ENCODE results near the gene TYR.
"Not testable (repeated sequence)": the region's sequence is repeated elsewhere in the genome, so short reads cannot be mapped to it uniquely, and the experiment has no call there.

Gene TYR

DNA sequence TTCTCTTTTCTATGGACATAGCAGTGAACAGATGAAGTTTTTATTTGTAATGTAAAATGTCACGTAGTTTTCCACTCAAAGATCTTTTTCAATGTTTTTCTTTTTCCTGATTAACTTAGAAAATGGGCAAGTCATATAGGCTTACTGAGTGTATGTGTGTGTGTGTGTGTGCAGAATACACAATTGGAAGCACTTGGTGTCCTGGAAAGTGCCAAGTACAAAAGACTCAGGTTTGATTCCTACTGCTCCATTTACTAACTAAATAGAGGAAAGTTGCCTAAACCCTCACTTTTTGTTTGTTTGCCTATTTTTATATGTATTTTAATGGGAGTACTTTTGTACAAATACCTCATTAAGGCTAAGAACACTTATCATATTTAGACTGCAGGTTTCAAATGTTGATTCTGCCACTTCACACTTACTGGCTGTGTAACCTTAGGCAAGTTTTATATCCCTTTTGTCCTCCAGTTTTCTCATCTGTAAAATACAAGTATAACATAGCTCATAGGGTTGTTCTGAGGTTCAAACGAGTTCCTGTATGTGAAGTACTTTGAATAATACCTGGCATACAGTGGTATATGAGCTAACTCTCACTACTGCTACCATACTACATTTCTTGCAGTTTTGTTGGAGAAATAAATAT, 90.1 kb downstream of the TYR start:
- no peak for DNase-seq (ENCODE audit: extremely low read depth in 1 of 2, low read depth in 1 of 2)

DNA sequence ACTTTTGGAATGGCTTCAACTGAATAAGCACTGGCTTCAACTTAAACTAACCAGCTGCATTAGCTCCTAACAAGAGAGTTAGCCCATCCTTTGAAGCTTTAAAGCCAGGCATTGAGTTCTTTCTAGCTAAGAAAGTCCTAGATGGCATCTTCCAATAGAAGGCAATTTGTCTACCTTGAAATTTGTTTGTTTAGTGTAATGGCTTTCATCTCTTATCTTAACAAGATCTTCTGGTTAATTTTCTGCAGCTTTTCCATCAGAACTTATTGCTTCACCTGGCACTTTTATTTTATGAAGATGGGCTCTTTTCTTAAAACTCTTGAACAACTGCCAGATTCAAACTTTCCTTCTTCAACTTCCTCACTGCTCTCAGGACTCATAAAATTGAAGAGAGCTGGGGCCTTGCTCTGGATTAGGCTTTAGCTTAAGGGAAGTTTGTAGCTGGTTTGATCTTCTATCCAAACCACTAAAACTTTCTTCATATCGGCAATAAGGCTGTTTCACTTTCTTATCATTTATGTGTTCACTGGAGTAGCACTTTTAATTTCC, 94.9 kb downstream of the TYR start:
- DNase-seq (ENCODE audit: extremely low read depth in 1 of 2, low read depth in 1 of 2), result not testable (repeated sequence)

DNA sequence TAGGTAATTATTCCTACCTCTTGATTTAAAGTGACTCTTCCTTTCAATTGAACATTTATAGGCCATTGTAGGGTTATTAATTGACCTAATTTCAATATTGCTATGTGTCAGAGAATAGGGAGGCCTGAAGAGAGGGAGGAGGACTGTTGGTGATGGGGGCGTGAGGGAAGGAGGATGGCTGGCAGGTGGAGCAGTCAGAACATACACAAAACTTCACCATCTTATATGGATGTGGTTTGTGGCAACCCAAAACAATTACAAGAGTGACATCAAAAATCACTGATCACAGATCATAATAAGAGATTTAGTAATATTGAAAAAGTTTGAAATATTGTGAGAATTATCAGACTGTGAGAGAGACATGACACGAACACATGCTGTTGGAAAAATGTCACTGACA, 95.5 kb downstream of the TYR start:
- not testable (repeated sequence) for DNase-seq (ENCODE audit: extremely low read depth in 1 of 2, low read depth in 1 of 2)

DNA sequence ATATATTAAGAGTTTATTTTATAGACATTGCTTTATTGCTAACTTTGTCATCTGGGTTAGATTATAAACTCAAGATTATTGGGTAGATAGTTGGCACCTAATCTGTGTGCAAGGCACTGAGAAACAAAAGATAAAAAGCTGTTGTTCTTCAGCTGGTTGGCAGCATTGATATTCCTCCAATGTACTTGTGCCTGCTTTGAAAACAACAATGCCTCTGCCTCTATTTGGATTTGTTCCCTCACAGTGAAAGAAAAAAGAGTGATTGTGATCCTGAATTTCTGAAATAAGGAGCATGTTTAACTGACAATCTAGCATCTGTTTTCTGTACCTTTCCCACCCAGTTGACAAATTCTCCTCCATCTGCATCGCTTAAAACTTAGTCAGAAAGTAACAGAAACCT, 98.3 kb downstream of the TYR start:
- DNase-seq (ENCODE audit: extremely low read depth in 1 of 2, low read depth in 1 of 2), result no peak

DNA sequence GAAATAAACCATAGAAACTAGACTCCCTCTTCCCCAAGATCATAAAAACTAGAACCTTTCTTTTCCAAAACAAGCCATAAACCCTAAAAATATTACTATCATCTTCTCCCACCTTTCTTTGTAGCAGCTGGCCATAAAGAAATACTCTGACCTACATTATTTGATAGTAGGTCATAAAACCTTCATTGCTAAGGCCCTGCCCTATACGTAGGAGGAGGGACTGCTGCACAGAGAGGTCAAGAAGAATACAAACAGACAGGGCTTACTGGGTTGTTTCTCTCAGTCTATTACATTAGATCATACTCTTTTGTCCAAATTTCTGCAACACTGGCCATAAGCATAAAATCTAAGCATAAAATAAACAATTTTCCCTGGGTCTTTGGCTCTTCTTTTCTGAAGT, 101.5 kb downstream of the TYR start:
- DNase-seq (ENCODE audit: extremely low read depth in 1 of 2, low read depth in 1 of 2), result no peak

DNA sequence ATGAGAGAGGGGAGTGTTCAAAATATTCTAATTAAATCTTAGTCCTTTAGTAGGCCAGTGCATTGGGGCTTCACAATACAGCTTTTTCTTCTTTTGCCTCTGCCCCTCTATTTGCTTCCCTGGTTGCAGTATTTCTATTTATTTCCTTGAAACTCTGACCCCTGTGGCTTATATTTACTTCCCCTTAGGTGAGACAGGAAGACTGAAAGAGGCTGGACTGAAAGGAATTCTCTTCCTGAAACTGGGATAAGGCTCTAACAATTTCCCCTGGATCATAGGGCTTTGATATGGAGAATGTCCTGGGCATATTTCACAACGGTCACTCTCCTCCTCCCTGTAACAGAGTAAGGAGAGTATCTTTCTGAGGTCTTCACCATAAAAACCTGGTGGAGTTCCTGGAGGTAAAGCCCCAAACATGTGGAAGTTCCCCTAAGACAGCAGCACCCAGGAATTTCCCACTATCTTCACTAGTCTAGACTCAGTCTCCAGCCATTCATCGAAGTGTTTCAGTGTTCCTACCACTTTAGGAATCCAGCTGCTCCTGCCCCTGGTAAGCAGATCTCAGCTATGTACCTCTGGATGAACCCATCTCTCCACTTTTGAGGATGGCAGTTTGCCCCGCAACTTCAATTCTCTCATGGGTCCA, 103.5 kb downstream of the TYR start:
- DNase-seq (ENCODE audit: extremely low read depth in 1 of 2, low read depth in 1 of 2), result not testable (repeated sequence)

DNA sequence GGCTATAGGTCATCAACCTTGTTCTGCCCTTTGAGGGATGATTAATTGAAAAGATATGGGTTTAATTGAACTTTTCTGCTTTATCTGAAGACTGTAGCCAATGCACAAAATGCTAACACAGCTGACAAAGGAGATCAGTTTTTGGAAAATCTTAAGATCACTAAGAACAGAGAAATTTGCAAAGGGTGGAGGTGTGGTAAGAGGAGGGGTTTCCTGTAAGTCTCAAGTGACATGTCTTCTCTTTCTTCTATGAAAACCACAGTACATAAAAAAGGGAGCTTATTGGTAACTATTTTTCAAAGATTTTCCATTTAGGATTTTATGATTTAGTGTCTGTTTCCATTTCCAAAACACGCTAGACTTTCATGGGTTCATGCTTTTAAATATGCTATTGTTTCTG, 108.9 kb downstream of the TYR start:
- DNase-seq (ENCODE audit: extremely low read depth in 1 of 2, low read depth in 1 of 2), result not testable (repeated sequence)

DNA sequence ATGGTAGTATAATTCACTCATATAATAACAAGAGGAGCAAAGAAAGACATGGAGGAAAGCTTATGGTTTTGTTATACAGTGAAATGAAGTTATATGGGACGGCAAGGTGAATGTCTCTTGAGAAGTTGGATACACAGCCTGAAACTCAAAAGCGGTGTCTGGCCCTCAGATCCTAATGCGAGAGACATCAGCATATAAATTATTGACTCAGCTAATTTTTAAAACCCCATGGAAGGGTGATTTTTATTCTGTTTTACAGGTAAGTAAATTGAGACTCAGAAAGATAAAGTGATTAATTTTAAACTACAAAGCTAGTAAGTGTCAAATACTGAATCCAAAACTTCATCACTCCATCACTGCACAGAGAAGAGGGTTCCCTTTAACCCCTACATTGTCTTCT, 110.3 kb downstream of the TYR start:
- not testable (repeated sequence) for DNase-seq (ENCODE audit: extremely low read depth in 1 of 2, low read depth in 1 of 2)

DNA sequence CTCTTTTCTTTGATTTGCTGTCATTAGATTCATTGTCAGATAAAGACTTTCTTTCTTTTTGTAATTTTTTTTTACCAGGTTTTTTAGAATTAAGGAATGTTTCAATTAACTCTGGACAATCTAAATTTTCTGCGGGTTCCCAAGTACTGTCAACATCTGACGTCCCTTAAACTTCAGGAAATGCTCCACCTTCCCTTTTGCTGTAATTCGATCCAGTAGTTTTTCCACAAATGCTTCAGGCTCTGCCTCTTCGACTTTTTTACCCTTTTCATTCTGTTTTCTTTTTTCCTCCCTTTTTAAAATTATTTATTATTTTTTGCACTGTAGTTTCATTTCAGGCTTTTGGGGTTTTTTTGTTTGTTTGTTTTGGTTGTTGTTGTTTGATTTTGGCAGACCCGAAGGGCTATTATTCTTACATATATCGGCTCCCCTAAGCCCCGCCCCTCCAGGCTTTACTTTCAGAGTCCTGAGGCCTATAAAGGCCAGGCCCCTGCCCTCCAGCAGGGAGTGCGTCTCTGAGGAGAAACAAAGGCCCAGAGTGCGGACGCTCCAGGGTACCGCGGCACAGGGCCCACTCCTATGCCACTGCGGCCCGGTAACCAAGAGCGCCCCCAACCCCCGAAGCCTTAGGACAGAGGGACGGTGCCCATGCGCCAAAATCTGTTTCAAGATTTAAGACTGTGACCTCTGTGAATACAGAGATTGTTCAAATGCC, 116.4 kb downstream of the TYR start:
- no peak for DNase-seq (ENCODE audit: extremely low read depth in 1 of 2, low read depth in 1 of 2)

DNA sequence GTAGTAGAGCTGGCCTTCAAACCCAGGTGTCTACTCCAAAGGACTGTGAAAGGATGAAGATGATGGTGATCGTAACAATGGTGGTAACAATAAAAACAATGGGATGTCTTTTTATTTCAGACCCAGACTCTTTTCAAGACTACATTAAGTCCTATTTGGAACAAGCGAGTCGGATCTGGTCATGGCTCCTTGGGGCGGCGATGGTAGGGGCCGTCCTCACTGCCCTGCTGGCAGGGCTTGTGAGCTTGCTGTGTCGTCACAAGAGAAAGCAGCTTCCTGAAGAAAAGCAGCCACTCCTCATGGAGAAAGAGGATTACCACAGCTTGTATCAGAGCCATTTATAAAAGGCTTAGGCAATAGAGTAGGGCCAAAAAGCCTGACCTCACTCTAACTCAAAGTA, 117.3 kb downstream of the TYR start:
- DNase-seq (ENCODE audit: extremely low read depth in 1 of 2, low read depth in 1 of 2), result not testable (repeated sequence)

DNA sequence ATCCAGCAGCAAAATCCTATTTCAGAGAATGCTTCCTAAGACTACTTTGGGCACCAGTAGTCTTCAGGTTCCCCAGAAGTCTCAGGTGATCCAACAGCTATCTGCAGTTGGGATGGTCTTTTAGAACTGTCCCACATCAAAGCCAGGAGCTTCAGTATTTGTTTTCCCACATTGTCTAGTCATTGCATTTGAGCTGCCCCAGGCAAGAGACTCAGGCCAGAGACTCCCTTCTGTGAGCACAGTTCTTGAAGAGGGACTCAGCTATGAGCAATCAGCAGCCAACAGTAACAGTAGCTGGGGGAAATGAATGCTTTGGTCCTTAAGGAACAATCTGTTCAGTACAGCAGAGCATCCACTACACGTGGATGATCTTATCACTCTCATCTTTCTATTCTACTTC, 125.4 kb downstream of the TYR start:
- DNase-seq (ENCODE audit: extremely low read depth in 1 of 2, low read depth in 1 of 2), result not testable (repeated sequence)

DNA sequence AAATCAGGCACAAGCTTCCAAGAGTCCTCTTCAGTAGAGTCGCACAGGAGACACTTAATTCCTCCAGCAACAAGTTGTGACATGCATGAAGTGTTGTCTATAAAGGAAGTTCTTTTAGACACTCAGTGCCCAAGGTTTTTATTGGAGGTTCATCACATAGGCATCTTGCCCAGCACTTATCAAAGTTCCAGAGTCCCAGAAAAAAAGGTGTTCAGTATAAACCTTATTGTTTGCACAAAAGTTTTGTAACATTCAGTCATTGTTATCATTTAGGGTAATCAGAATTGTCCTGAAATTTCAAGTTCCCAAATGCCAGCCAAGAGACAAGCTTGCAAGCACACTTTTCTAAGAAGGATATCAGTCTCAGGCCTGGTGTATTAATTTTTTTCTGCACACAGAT, 130.6 kb downstream of the TYR start:
- DNase-seq (ENCODE audit: extremely low read depth in 1 of 2, low read depth in 1 of 2), result not testable (repeated sequence)

DNA sequence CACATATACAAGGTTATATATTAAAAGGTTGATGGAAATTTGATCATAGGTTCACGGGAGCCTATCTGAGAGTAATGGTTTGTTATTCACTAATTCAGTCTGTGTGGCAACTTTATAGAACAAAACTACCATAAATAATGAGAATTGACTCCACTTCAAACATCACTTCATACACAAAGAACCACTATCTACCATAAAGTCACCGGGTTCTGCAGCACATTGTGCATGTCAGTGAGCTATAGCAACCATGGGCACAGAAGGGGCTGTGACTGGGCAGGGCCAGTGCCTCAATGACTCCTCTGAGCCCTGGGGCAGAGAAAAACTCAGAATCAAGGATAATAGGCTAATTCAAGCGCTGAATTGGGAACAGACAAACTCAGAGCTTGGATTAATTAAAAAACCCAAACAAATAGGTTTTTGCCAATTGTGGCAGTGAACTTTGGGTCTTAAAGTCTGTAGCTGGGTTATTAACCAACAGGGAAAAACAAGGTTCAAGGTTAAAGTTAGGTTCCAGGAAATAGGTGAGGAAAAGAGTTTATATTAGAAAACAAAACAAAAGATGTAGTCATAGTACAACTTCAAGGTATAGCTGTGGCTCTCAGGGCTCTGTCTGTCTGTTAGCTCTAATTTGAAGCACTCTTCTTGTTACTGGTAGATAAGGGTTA, 131.8 kb downstream of the TYR start:
- DNase-seq (ENCODE audit: extremely low read depth in 1 of 2, low read depth in 1 of 2), result not testable (repeated sequence)

DNA sequence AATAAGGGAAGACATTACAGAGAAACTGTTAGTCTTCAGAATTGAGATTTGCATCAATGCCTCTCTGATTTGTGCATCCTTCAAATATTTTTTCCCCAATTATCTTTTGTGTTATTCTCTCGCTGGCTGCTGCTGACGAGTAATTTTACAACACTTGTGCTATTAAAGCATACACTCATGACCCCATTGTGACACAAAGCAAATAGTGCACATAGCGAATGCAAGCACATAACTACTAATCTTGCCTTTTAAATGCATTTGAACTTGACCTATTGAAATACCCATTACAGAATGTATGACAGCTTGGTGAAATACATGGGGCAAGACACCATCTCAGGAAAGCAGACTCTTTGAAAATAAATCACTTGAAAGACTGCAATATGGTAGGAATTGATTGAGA, 132.9 kb downstream of the TYR start:
- DNase-seq (ENCODE audit: extremely low read depth in 1 of 2, low read depth in 1 of 2), result not testable (repeated sequence)

DNA sequence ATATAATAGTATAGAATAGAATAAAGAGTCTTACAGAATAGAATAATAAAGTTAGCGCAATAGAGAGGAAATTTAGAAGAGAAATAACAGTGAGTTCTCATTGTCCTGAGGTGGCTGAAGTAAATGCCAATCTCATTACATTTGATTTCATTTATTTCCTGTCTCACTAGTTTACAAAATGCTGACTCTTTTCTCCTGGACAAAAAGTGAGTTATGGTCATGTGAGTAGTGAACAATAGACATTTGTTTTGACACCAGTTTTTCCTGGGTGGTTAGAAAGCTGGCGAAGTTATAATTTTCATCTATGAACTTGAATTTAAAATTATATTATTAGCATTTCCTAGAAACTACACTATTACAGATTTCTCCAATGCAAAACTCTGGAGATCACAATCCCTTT, 143.7 kb downstream of the TYR start:
- DNase-seq (ENCODE audit: extremely low read depth in 1 of 2, low read depth in 1 of 2), result no peak

DNA sequence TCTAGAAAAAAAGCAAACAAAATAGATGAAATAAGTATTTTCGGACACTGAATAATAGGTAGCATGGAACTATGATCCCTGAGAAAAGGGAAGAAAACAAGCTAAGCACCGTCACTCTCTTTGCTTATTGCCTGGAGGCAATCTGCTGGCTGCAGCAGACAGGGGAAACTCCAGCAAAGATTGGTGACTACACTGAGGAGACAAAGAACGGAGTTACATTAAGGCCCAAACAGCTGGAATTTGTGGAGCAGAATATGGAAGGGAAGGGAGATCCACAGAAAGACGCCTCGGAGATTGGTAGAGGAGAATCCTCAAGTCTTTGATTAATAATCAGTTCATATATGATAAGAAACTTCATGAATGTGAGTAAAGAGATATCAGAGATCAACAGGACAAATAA, 150.2 kb downstream of the TYR start:
- DNase-seq (ENCODE audit: extremely low read depth in 1 of 2, low read depth in 1 of 2), result no peak

DNA sequence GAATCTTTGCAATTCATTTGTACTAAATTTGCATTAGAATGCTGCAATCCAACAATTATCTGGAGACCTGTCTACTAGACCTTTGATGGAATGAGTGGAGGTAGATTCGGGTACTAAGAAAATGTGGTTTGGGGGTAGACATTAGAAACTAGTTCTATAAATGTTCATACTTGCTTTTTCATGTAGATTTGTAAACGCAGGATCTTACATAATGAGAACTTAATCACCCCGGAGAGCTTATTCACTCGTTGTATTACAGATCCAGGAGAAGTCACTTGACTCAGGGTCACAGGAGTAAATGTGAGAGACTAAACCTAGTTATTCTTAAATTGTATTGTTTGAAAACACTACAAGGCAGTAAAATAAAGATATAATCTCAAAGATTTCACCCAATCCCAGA, 154.3 kb downstream of the TYR start:
- DNase-seq (ENCODE audit: extremely low read depth in 1 of 2, low read depth in 1 of 2), result not testable (repeated sequence)

DNA sequence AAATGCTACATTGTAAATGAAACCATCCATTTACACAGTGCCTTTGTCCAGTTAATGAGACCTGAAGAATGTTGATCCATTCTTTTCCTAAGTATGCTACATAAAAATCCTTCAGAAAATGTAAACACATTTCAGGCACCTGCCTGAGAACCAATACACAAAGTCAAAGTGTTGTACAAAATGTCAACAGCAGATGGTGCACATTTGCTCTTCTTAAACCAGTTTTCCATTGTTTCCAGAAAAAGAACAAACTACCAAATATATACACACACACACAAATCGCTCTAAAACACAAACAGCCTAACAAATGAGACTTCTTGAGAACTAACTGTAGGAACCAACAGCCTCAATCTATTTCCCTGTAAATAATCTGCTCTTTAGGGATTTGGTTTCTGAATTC, 156.0 kb downstream of the TYR start:
- not testable (repeated sequence) for DNase-seq (ENCODE audit: extremely low read depth in 1 of 2, low read depth in 1 of 2)

DNA sequence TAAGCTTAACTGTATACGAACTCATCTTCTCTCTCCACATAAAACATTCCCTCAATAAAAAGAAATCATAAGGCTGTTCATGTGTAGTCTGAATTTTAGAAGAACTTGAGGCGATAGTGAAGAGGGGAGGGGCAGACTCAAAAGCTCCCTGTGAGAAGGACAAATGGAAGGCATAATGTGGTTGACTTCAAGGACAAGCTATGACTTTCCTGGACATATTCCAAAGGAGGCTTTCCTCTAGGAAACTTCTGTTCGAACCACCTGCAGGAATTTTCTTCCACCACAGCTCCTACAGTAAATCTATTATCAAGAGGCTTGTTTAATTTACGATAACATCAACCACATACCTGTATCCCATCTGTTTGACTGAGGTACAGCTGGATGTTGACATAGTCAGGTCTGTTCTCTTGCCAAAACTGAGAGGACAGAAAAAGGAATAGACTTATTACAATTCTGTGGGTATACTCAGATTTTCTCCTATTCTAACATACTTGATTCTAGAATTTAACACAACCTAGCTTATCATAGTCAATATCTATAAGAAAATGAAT, 159.5 kb downstream of the TYR start:
- DNase-seq (ENCODE audit: extremely low read depth in 1 of 2, low read depth in 1 of 2), result not testable (repeated sequence)

DNA sequence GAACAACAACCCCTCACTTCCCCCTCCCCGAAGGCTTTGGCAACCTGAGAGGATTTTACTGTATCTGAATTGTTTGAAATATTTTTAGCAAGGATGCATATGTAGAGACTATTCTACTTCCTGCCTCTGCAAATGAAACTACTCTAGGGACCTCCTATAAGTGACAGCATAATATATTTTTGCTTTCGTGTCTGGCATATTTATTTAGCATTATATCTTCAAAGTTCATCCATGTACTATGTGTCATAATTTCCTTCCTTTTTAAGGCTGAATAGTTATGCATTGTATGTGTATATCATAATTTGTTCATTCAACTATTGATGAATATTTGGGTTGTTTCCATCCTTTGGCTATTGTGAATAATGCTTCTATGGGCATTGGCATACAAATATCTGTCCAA, 160.4 kb downstream of the TYR start:
- not testable (repeated sequence) for DNase-seq (ENCODE audit: extremely low read depth in 1 of 2, low read depth in 1 of 2)

DNA sequence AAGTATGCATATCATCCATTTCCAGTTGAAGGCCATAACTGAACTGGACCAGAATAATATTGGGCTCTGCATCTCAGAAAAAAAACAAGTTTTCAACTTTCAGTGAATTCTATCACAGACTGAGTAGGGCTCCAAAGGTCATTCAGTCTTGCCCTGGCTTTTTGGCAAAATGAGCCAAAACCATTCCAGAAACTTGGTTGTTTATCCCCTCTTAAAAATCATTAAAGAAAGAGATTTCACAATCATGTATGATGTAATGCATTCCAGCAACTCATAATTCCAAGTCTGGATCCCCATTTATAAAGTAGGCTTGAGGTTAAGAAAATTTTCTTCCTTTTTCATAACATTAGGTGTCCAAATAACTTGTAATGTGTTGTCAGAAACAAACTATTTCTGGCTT, 162.8 kb downstream of the TYR start:
- not testable (repeated sequence) for DNase-seq (ENCODE audit: extremely low read depth in 1 of 2, low read depth in 1 of 2)
